SK-N-SH (cell line): ENCODE results near the gene VTI1B. TPM values are rescaled to one million over a fixed set of nuclear protein-coding genes. Genes with fewer than 3 reads are reported as not detected.

Experiments used
- CTCF ChIA-PET: fragments of 300-600, 350-600 bp; formaldehyde crosslinking; extraction: SDS; loops from one replicate; lab custom pipeline; 2021; lab: Yijun Ruan, JAX
- POLR2A ChIA-PET: fragments of 350-600 bp; sonication (Branson Sonifier 250); formaldehyde crosslinking; extraction: SDS; loops from one replicate; lab custom pipeline; 2020; ENCODE audit warnings: antibody characterized with exemption, inconsistent platforms; lab: Yijun Ruan, JAX
- DNase-seq: peaks from one replicate; pipeline ENCODE4 v3.0.0; 2012
- H2AFZ ChIP-seq: fragments of 200-600 bp; sonication (generic); 2 replicates; pipeline ENCODE4 v1.8.1; 2016; ENCODE audit warnings: antibody characterized with exemption, mild to moderate bottlenecking, low read depth
- H3F3A ChIP-seq: fragments of 200-600 bp; sonication (generic); replicated peaks from 2 replicates; pipeline ENCODE3; 2016; ENCODE audit warnings: antibody characterized with exemption, mild to moderate bottlenecking; ENCODE audit not compliant: insufficient read depth
- H3K27ac ChIP-seq, 2 experiments: fragments of 200-500 bp in 1 of 2; fragments of 200-600 bp in 1 of 2; sonication (Bioruptor generic) in 1 of 2; sonication (generic), shearing (Covaris generic) in 1 of 2; 2 replicates each; pipeline versions ENCODE4 v1.5.1 to v1.6.1; 2014 to 2016; ENCODE audit warnings: low read depth in 2 of 2, inconsistent platforms in 1 of 2, low read length in 1 of 2, mild to moderate bottlenecking in 1 of 2, mixed read lengths in 1 of 2
- H3K27me3 ChIP-seq: fragments of 200-600 bp; sonication (generic), shearing (Covaris generic); 2 replicates; pipeline ENCODE4 v1.6.1; 2016; ENCODE audit warnings: mixed run types; ENCODE audit not compliant: insufficient read depth
- H3K36me3 ChIP-seq, 2 experiments: fragments of 200-500 bp in 1 of 2; fragments of 200-600 bp in 1 of 2; sonication (Bioruptor generic) in 1 of 2; sonication (generic) in 1 of 2; replicated peaks in 1 of 2; 2 replicates each; pipeline versions ENCODE3 to v1.5.1; 2014 to 2016; ENCODE audit warnings: low read length in 1 of 2, mild to moderate bottlenecking in 1 of 2; ENCODE audit not compliant: insufficient read depth in 2 of 2, control insufficient read depth in 1 of 2
- H3K4me1 ChIP-seq, 2 experiments: fragments of 200-500 bp in 1 of 2; fragments of 200-600 bp in 1 of 2; sonication (Bioruptor generic) in 1 of 2; sonication (generic), shearing (Covaris generic) in 1 of 2; 2 replicates each; pipeline versions ENCODE4 v1.5.1 to v1.6.1; 2014 to 2016; ENCODE audit warnings: low read depth in 1 of 2, low read length in 1 of 2, mixed run types in 1 of 2; ENCODE audit not compliant: insufficient read depth in 2 of 2, control insufficient read depth in 1 of 2
- H3K4me2 ChIP-seq: fragments of 200-600 bp; sonication (generic), shearing (Covaris generic); 2 replicates; pipeline ENCODE4 v1.6.1; 2017; ENCODE audit warnings: mixed run types
- H3K4me3 ChIP-seq, 2 experiments: fragments of 200-500 bp in 1 of 2; fragments of 200-600 bp in 1 of 2; sonication (Bioruptor generic) in 1 of 2; sonication (generic), shearing (Covaris generic) in 1 of 2; 2 replicates each; pipeline versions ENCODE4 v1.5.1 to v1.8.1; 2014 to 2016; ENCODE audit warnings: low read depth in 2 of 2, inconsistent platforms in 1 of 2, low read length in 1 of 2, mild to moderate bottlenecking in 1 of 2, mixed read lengths in 1 of 2, moderate library complexity in 1 of 2
- H3K79me2 ChIP-seq: fragments of 200-600 bp; sonication (generic); 2 replicates; pipeline ENCODE4 v1.8.1; 2017; ENCODE audit warnings: mild to moderate bottlenecking; ENCODE audit not compliant: insufficient read depth
- H3K9ac ChIP-seq: fragments of 200-600 bp; sonication (generic); 2 replicates; pipeline ENCODE4 v1.6.1; 2017; ENCODE audit warnings: mixed run types
- H3K9me2 ChIP-seq: fragments of 200-600 bp; sonication (generic); 2 replicates; pipeline ENCODE4 v1.6.1; 2017; ENCODE audit warnings: mixed run types
- H3K9me3 ChIP-seq: fragments of 200-600 bp; sonication (generic); 2 replicates; pipeline ENCODE4 v1.6.1; 2017; ENCODE audit warnings: mixed run types, mild to moderate bottlenecking, moderate library complexity
- H4K20me1 ChIP-seq: fragments of 200-600 bp; sonication (generic); 2 replicates; pipeline ENCODE4 v1.6.1; 2017; ENCODE audit warnings: mild to moderate bottlenecking, mixed run types; ENCODE audit not compliant: insufficient read depth
- FOSL2 ChIP-seq: IDR thresholded peaks from 2 replicates; pipeline ENCODE4 v1.4.0; 2012; ENCODE audit warnings: low read depth, mild to moderate bottlenecking, moderate library complexity, borderline replicate concordance
- IRF3 ChIP-seq: fragments of 150-350 bp; IDR thresholded peaks from 2 replicates; pipeline ENCODE4 v1.6.1; 2016; ENCODE audit warnings: mild to moderate bottlenecking, low read depth, low read length
- NFIC ChIP-seq: IDR thresholded peaks from 2 replicates; pipeline ENCODE4 v1.4.0; 2012; ENCODE audit warnings: borderline replicate concordance
- POLR2AphosphoS5 ChIP-seq: IDR thresholded peaks from 2 replicates; pipeline ENCODE4 v1.6.1; 2012; ENCODE audit warnings: low read depth, low read length
- RAD21 ChIP-seq: IDR thresholded peaks from 2 replicates; pipeline ENCODE4 v1.6.1; 2012; ENCODE audit warnings: mild to moderate bottlenecking, low read length
- RCOR1 ChIP-seq: fragments of 150-350 bp; IDR thresholded peaks from 2 replicates; pipeline ENCODE4 v1.6.1; 2017; ENCODE audit warnings: antibody characterized with exemption, low read length
- SIN3A ChIP-seq: IDR thresholded peaks from 2 replicates; pipeline ENCODE4 v1.6.1; 2012; ENCODE audit warnings: low read depth, mild to moderate bottlenecking, low read length, moderate library complexity, borderline replicate concordance
- TEAD4 ChIP-seq: IDR thresholded peaks from 2 replicates; pipeline ENCODE4 v1.4.0; 2012; ENCODE audit warnings: mild to moderate bottlenecking, borderline replicate concordance; ENCODE audit not compliant: insufficient read depth
- ZBTB33 ChIP-seq: IDR thresholded peaks from 2 replicates; pipeline ENCODE4 v1.4.0; 2012; ENCODE audit warnings: low read depth, borderline replicate concordance
- WGBS: methylation state at CpG from one replicate; pipeline ENCODE4 v1.1.6; 2017; ENCODE audit warnings: low lambda C conversion rate; 5-methylcytosine and 5-hydroxymethylcytosine counted together
- polyA plus RNA-seq, 3 experiments: library from polyadenylated mRNA; depleted of rRNA; stranded (reverse); fragments of >200 nt; gene quantifications; 2 replicates each; pipeline ENCODE4 v1.2.3, GENCODE V29; 2012

The VTI1B gene
- polyA plus RNA-seq, 1 of the 3 experiments (the other 2 are of a cell fraction), result 59.2 TPM

GRCh38 chr14:67680121-67680602, 5.7 kb upstream of the VTI1B start:
- Histone ChIP-seq H3K27ac (peak overlapping the region in 1 of 2 experiments; percentile 46; a peak in 2 of 4 replicates), H2AFZ (no peak overlapping the region), H3K4me2 (no peak overlapping the region)

GRCh38 chr14:67679006-67679405, 4.6 kb upstream of the VTI1B start:
- Histone ChIP-seq H3K9ac (no peak overlapping the region), H3K27ac (no peak overlapping the region), H4K20me1 (no peaks in the 10 kb centered on the region), H3K4me2 (no peak overlapping the region), H3K9me2 (no peaks in the 10 kb centered on the region), H3K36me3 (peaks cover 32 to 40% of the 10 kb centered on the region in 2 experiments), H3K4me1 (peaks cover 4 to 8% of the 10 kb centered on the region in 2 experiments; a peak in 2 of 4 replicates), H2AFZ (no peak overlapping the region), H3K27me3 (no peaks in the 10 kb centered on the region), H3K4me3 (no peak overlapping the region), H3F3A (peaks cover 31% of the 10 kb centered on the region), H3K79me2 (peaks cover 25% of the 10 kb centered on the region)
- WGBS, result 98% methylated on average over 2 of the region's 2 CpGs
- no peak for DNase-seq
- CTCF ChIA-PET, result interaction anchor here (1.0 kb wide), 1 partner anchor 70 kb away, joined by 4 read pairs; no protein-coding TSS in a partner anchor
- no peak for TF ChIP-seq POLR2AphosphoS5
- TF ChIP-seq NFIC, result no peak
- no peak for TF ChIP-seq TEAD4
- no peak for TF ChIP-seq ZBTB33
- TF ChIP-seq IRF3, result no peak
- TF ChIP-seq RAD21, result no peak
- no peak for TF ChIP-seq SIN3A
- TF ChIP-seq, all 33 proteins: peak for 0
- no peaks in the 10 kb centered on the region for H3K9me3 ChIP-seq
- POLR2A ChIA-PET, result interaction anchor here (0.7 kb wide), 1 partner anchor 105 kb away, joined by 4 read pairs; no protein-coding TSS in a partner anchor

More at GRCh38 chr14:67680121-67680602, 5.7 kb upstream of the VTI1B start:
- Histone ChIP-seq H3K9ac (no peak overlapping the region), H3F3A (peaks cover 34% of the 10 kb centered on the region), H3K9me2 (no peaks in the 10 kb centered on the region), H3K4me3 (no peak overlapping the region), H3K79me2 (peaks cover 22% of the 10 kb centered on the region), H3K4me1 (peaks cover 4 to 8% of the 10 kb centered on the region in 2 experiments; a peak in 2 of 4 replicates), H3K27me3 (no peaks in the 10 kb centered on the region), H4K20me1 (no peaks in the 10 kb centered on the region), H3K9me3 (no peaks in the 10 kb centered on the region), H3K36me3 (peaks cover 42 to 51% of the 10 kb centered on the region in 2 experiments)
- ChIA-PET POLR2A (no interaction called here), CTCF (interaction anchor here (1.5 kb wide), 1 partner anchor 62 kb away, joined by 6 read pairs; no protein-coding TSS in a partner anchor)
- WGBS, result 92% methylated on average over 3 of the region's 3 CpGs
- TF ChIP-seq FOSL2 (peak; percentile 36; the same call in 1 of the 2 replicates), RCOR1 (no peak)
- DNase-seq, result no peak
